Astrocyte (in vitro differentiated cells and primary cell): ENCODE measurements around the gene SPATC1L.

Experiments used
- EZH2 ChIP-seq: IDR thresholded peaks from 2 replicates; pipeline ENCODE4 v1.6.1; 2012; ENCODE audit warnings: mild to moderate bottlenecking, low read length, inconsistent platforms; ENCODE audit not compliant: insufficient read depth
- TF ChIP-seq, protein P1 (sequence below): IDR thresholded peaks from 2 replicates; pipeline ENCODE4 v1.5.1; 2011; ENCODE audit warnings: low read depth, mild to moderate bottlenecking, inconsistent platforms, low read length, moderate library complexity; ENCODE audit not compliant: insufficient read depth

- TF ChIP-seq, protein P1, sequence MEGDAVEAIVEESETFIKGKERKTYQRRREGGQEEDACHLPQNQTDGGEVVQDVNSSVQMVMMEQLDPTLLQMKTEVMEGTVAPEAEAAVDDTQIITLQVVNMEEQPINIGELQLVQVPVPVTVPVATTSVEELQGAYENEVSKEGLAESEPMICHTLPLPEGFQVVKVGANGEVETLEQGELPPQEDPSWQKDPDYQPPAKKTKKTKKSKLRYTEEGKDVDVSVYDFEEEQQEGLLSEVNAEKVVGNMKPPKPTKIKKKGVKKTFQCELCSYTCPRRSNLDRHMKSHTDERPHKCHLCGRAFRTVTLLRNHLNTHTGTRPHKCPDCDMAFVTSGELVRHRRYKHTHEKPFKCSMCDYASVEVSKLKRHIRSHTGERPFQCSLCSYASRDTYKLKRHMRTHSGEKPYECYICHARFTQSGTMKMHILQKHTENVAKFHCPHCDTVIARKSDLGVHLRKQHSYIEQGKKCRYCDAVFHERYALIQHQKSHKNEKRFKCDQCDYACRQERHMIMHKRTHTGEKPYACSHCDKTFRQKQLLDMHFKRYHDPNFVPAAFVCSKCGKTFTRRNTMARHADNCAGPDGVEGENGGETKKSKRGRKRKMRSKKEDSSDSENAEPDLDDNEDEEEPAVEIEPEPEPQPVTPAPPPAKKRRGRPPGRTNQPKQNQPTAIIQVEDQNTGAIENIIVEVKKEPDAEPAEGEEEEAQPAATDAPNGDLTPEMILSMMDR = no peak
- no peak for TF ChIP-seq EZH2
Measured at GRCh38 chr21:46171996-46172862, 12.0 kb downstream of the SPATC1L start.
